HG03108 (cell line): ENCODE results near the gene TEN1.

Experiments used
- ATAC-seq: cut with Tn5 transposase; IDR thresholded peaks from one replicate; pipeline ENCODE4 v1.9.1; 2021; ENCODE audit warnings: moderate library complexity; ENCODE audit not compliant: unreplicated experiment

Gene TEN1

GRCh38 chr17:75976175-75976848 lies 2.7 kb upstream of the TEN1 start:
- no peak for ATAC-seq

- no peak for ATAC-seq
Observed at GRCh38 chr17:75979705-75980187, 706 bp downstream of the TEN1 start.

- ATAC-seq = no peak
Observed at GRCh38 chr17:75980188-75981018, 1.4 kb downstream of the TEN1 start.

GRCh38 chr17:75981019-75981615 lies 2.1 kb downstream of the TEN1 start:
- no peak for ATAC-seq

GRCh38 chr17:75983501-75984181 lies 4.6 kb downstream of the TEN1 start:
- no peak for ATAC-seq

GRCh38 chr17:75985986-75986385 lies 6.9 kb downstream of the TEN1 start:
- ATAC-seq = no peak

- ATAC-seq = no peak
Observed at GRCh38 chr17:75987041-75987440, 8.0 kb downstream of the TEN1 start.

GRCh38 chr17:75991396-75991795 lies 12.4 kb downstream of the TEN1 start:
- ATAC-seq = no peak

- ATAC-seq = no peak
Observed at GRCh38 chr17:75994802-75995370, 15.8 kb downstream of the TEN1 start.

GRCh38 chr17:75995385-75995925 lies 16.4 kb downstream of the TEN1 start:
- ATAC-seq = no peak

- ATAC-seq = no peak
Observed at GRCh38 chr17:75996665-75997590, 17.9 kb downstream of the TEN1 start.

GRCh38 chr17:75998327-75998795 lies 19.3 kb downstream of the TEN1 start:
- no peak for ATAC-seq

- no peak for ATAC-seq
Observed at GRCh38 chr17:76000016-76000754, 21.1 kb downstream of the TEN1 start.

GRCh38 chr17:76000755-76001521 lies 21.9 kb downstream of the TEN1 start, which contains the start of gene CDK3:
Gene CDK3 (plus strand): TSS chr17:76000855. CDS start chr17:76001426, 571 bp downstream.
- no peak for ATAC-seq

GRCh38 chr17:76002100-76002499 lies 23.1 kb downstream of the TEN1 start:
- ATAC-seq = no peak

GRCh38 chr17:76003915-76004314 lies 24.9 kb downstream of the TEN1 start:
- ATAC-seq = no peak

- no peak for ATAC-seq
Observed at GRCh38 chr17:76004750-76005262, 25.8 kb downstream of the TEN1 start.
